Measurements from ENCODE around the gene SMIM41.
A peak's percentile ranks its signal among the peaks of the same experiment; 100 is the strongest.

Gene SMIM41

GRCh38 chr12:52122540-52122871 lies 43.0 kb downstream of the SMIM41 start:
- no peak for DNase-seq (ENCODE audit: low read depth in 2 of 2)

- no peak for DNase-seq (ENCODE audit: low read depth in 2 of 2)
Observed at GRCh38 chr12:52122904-52123303, 43.4 kb downstream of the SMIM41 start.

GRCh38 chr12:52123487-52124186 lies 44.1 kb downstream of the SMIM41 start:
- DNase-seq (ENCODE audit: low read depth in 2 of 2), result no peak

GRCh38 chr12:52125476-52125900 lies 46.0 kb downstream of the SMIM41 start:
- no peak for DNase-seq (ENCODE audit: low read depth in 2 of 2)

- no peak for DNase-seq (ENCODE audit: low read depth in 2 of 2)
Observed at GRCh38 chr12:52126050-52126604, 46.6 kb downstream of the SMIM41 start.

- no peak for DNase-seq (ENCODE audit: low read depth in 2 of 2)
Observed at GRCh38 chr12:52126605-52127578, 47.4 kb downstream of the SMIM41 start.

GRCh38 chr12:52127683-52128450 lies 48.4 kb downstream of the SMIM41 start:
- no peak for DNase-seq (ENCODE audit: low read depth in 2 of 2)

- no peak for DNase-seq (ENCODE audit: low read depth in 2 of 2)
Observed at GRCh38 chr12:52130711-52131110, 51.2 kb downstream of the SMIM41 start.

- DNase-seq (ENCODE audit: low read depth in 2 of 2), result no peak
Observed at GRCh38 chr12:52132754-52133161, 53.3 kb downstream of the SMIM41 start.

- no peak for DNase-seq (ENCODE audit: low read depth in 2 of 2)
Observed at GRCh38 chr12:52137746-52138145, 58.2 kb downstream of the SMIM41 start.

GRCh38 chr12:52139147-52139546 lies 59.6 kb downstream of the SMIM41 start:
- no peak for DNase-seq (ENCODE audit: low read depth in 2 of 2)

- DNase-seq (ENCODE audit: low read depth in 2 of 2), result peak in 1 of 2 experiments; percentile 26
Observed at GRCh38 chr12:52139579-52140062, 60.1 kb downstream of the SMIM41 start.

GRCh38 chr12:52141306-52141705 lies 61.8 kb downstream of the SMIM41 start:
- no peak for DNase-seq (ENCODE audit: low read depth in 2 of 2)

- no peak for DNase-seq (ENCODE audit: low read depth in 2 of 2)
Observed at GRCh38 chr12:52141875-52142274, 62.4 kb downstream of the SMIM41 start.

- DNase-seq (ENCODE audit: low read depth in 2 of 2), result no peak
Observed at GRCh38 chr12:52142431-52142830, 62.9 kb downstream of the SMIM41 start.

- no peak for DNase-seq (ENCODE audit: low read depth in 2 of 2)
Observed at GRCh38 chr12:52144512-52145227, 65.2 kb downstream of the SMIM41 start.

- no peak for DNase-seq (ENCODE audit: low read depth in 2 of 2)
Observed at GRCh38 chr12:52145228-52146088, 66.0 kb downstream of the SMIM41 start.

GRCh38 chr12:52146089-52146821 lies 66.8 kb downstream of the SMIM41 start:
- DNase-seq (ENCODE audit: low read depth in 2 of 2), result no peak

GRCh38 chr12:52146822-52147366 lies 67.4 kb downstream of the SMIM41 start:
- DNase-seq (ENCODE audit: low read depth in 2 of 2), result no peak
